Loucy (cell line): ENCODE data around the gene ADAMTS2.

Experiments used
- CTCF ChIP-seq: fragments of 200-600 bp; sonication (generic); conservative IDR thresholded peaks from 2 replicates; pipeline ENCODE4 v1.5.1; 2014; ENCODE audit warnings: mild to moderate bottlenecking, antibody characterized with exemption, low read length
- EZH2phosphoT487 ChIP-seq: fragments of 200-600 bp; IDR thresholded peaks from 2 replicates; pipeline ENCODE4 v1.6.1; 2018; ENCODE audit warnings: antibody characterized with exemption, mild to moderate bottlenecking, moderate library complexity, borderline replicate concordance

- TF ChIP-seq CTCF (no peak), EZH2phosphoT487 (no peak)
Observed at GRCh38 chr5:179271428-179271734, 73.9 kb downstream of the ADAMTS2 start.
